ENCODE data around the gene NEU2.

GRCh38 chr2:233011702-233012131 is 20.8 kb upstream of the NEU2 start:
- TF ChIP-seq, protein P1, sequence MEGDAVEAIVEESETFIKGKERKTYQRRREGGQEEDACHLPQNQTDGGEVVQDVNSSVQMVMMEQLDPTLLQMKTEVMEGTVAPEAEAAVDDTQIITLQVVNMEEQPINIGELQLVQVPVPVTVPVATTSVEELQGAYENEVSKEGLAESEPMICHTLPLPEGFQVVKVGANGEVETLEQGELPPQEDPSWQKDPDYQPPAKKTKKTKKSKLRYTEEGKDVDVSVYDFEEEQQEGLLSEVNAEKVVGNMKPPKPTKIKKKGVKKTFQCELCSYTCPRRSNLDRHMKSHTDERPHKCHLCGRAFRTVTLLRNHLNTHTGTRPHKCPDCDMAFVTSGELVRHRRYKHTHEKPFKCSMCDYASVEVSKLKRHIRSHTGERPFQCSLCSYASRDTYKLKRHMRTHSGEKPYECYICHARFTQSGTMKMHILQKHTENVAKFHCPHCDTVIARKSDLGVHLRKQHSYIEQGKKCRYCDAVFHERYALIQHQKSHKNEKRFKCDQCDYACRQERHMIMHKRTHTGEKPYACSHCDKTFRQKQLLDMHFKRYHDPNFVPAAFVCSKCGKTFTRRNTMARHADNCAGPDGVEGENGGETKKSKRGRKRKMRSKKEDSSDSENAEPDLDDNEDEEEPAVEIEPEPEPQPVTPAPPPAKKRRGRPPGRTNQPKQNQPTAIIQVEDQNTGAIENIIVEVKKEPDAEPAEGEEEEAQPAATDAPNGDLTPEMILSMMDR (IDR thresholded peaks at IDR 0.05) = no peak
- TF ChIP-seq POLR2A (IDR thresholded peaks at IDR 0.05) = no peak

Measured in thyroid gland (tissue), 4 donors.